GM19025 (cell line): ENCODE measurements around the gene EFNA4.

Source experiments
- ATAC-seq: cut with Tn5 transposase; IDR thresholded peaks from one replicate; pipeline ENCODE4 v1.9.1; 2021; ENCODE audit warnings: mild to moderate bottlenecking, low read depth, moderate library complexity; ENCODE audit not compliant: unreplicated experiment

EFNA4 gene

GRCh38 chr1:155063550-155064110 is at the start of gene EFNA4:
Gene EFNA4, plus strand, starts transcription at chr1:155063740. Its CDS starts 84 bp downstream, at chr1:155063824.
- ATAC-seq = peak; percentile 68

- ATAC-seq = no peak
These were observed 48.6 kb upstream of the EFNA4 start for GRCh38 chr1:155014709-155015508.

- no peak for ATAC-seq
These were observed 47.9 kb upstream of the EFNA4 start for GRCh38 chr1:155015527-155016230.

GRCh38 chr1:155016231-155016831 is 47.2 kb upstream of the EFNA4 start:
- no peak for ATAC-seq

GRCh38 chr1:155017041-155017945 is 46.2 kb upstream of the EFNA4 start:
- peak; percentile 74 for ATAC-seq

- ATAC-seq = no peak
These were observed 45.6 kb upstream of the EFNA4 start for GRCh38 chr1:155017946-155018316.

- ATAC-seq = no peak
These were observed 44.8 kb upstream of the EFNA4 start for GRCh38 chr1:155018617-155019348.

- ATAC-seq = no peak
These were observed 43.9 kb upstream of the EFNA4 start for GRCh38 chr1:155019377-155020245.

- ATAC-seq = no peak
These were observed 41.2 kb upstream of the EFNA4 start for GRCh38 chr1:155022136-155022926.

GRCh38 chr1:155022927-155023236 is 40.7 kb upstream of the EFNA4 start:
- ATAC-seq = no peak

- ATAC-seq = no peak
These were observed 39.9 kb upstream of the EFNA4 start for GRCh38 chr1:155023627-155024026.

GRCh38 chr1:155024315-155024714 is 39.2 kb upstream of the EFNA4 start:
- no peak for ATAC-seq

- ATAC-seq = no peak
These were observed 37.4 kb upstream of the EFNA4 start for GRCh38 chr1:155026154-155026553.

GRCh38 chr1:155026588-155026987 is 37.0 kb upstream of the EFNA4 start:
- ATAC-seq = no peak

- no peak for ATAC-seq
These were observed 33.9 kb upstream of the EFNA4 start for GRCh38 chr1:155029513-155030242.

- ATAC-seq = no peak
These were observed 33.2 kb upstream of the EFNA4 start for GRCh38 chr1:155030243-155030795.

- ATAC-seq = no peak
These were observed 32.6 kb upstream of the EFNA4 start for GRCh38 chr1:155030899-155031298.
